Islet precursor cell (in vitro differentiated cells): ENCODE results near the gene CDK11B.
"Not testable (repeated sequence)": the region's sequence is repeated elsewhere in the genome, so short reads cannot be mapped to it uniquely, and the experiment has no call there.

ENCODE experiments used
- DNase-seq: peaks from one replicate; pipeline ENCODE4 v3.0.0-alpha.2; 2018

CDK11B gene

DNA sequence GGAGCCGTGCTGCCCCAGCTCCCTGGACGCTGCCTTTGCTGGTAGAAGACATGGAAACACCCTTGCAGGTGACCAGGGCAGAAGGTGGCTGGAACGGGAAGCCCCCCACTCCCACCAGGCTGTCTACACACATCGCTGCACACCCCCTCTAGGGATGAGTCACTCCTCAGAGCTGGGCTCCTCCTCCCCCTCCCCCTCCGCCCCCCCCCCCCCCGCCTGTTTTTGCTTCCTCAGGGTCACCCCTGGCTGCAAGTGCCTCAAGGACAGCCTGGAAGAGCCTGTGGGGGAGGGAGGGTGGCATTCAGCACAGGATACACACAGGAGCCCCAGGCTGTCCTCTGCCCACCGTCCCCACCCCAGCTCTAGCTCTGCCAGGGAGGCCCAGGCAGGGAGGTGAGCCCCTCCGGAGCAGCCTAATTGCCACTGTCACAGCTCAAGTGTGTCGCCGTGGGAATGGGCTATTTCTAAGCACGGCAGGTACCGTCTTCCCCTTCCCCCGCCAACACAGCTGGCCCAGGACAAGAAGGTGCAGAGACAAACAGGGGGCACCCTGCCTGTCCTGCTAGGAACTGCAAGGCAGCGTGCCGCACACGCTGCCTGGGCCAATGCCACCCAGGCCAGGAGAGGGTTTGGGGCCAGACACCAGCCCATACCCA is 61.4 kb downstream of the CDK11B start:
- peak; percentile 65 for DNase-seq

DNA sequence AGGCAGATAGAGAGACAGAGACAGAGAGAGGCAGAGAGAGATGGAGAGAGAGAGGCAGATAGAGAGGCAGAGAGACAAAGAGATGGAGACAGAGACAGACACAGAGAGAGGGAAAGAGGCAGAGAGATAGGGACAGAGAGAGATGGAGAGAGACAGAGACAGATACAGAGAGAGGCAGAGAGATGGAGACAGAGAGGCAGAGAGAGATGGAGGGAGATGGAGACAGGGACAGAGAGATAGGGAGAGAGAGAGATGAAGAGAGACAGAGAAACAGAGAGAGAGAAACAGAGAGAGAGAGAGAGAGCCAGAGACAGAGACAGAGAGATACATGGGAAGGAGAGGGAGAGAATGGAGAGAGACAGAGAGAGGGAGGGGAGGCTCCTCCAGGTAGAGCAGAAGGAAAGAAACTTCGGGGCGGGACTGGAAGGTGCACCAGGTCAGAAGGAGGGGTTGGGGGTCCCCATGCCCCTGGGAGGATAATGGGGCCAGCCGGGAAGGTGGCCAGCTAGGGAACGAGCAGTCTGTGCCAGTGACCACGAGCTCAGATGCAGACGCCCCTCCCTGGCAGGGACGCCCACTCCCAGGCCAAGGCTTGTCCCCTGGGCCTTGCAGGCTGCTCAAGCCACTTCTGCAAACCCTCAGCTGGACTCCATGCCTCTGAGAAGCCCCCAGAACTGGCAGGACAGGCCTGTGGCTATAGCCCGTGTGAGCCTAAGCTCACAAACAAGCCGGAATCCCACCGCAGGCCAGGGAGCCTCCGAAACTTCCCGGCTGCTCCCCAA is 62.1 kb downstream of the CDK11B start:
- peak; percentile 57 for DNase-seq

DNA sequence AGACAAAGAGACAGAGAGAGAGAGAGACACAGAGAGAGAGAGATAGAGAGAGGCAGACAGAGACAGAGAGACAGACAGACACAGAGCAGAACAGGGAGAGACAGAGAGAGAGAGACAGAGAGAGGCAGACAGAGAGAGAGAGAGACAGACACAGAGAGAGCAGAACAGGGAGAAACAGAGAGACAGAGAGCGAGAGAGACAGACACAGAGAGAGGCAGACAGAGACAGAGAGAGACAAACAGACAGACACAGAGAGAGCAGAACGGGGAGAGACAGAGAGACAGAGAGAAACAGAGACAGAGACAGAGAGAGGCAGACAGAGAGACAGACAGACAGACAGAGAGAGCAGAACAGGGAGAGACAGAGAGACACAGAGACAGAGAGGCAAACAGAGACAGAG is 63.5 kb downstream of the CDK11B start:
- DNase-seq: not testable (repeated sequence)

DNA sequence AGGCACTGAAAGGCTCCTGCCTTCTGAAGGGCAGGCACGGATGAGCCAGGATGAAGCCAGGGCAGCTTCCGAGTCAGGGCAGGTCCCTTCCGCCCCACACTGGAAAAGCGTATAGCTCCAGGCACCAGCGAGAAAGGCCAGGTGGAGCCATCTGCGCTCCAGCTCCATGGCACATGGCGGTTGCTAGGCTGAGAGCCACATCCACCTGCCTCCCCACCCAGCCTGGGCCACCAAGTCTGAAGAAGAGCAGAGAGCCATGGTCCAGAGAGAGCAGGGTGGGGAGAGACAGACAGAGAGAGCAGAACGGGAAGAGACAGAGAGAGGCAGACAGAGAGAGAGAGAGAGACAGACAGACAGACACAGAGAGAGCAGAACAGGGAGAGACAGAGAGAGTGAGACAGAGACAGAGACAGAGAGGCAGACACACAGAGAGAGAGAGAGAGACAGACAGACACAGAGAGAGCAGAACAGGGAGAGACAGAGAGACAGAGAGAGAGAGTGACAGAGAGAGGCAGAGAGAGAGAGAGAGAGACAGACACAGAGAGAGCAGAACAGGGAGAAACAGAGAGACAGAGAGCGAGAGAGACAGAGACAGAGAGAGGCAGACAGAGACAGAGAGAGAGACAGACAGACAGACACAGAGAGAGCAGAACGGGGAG is 64.1 kb downstream of the CDK11B start:
- DNase-seq: peak; percentile 58

DNA sequence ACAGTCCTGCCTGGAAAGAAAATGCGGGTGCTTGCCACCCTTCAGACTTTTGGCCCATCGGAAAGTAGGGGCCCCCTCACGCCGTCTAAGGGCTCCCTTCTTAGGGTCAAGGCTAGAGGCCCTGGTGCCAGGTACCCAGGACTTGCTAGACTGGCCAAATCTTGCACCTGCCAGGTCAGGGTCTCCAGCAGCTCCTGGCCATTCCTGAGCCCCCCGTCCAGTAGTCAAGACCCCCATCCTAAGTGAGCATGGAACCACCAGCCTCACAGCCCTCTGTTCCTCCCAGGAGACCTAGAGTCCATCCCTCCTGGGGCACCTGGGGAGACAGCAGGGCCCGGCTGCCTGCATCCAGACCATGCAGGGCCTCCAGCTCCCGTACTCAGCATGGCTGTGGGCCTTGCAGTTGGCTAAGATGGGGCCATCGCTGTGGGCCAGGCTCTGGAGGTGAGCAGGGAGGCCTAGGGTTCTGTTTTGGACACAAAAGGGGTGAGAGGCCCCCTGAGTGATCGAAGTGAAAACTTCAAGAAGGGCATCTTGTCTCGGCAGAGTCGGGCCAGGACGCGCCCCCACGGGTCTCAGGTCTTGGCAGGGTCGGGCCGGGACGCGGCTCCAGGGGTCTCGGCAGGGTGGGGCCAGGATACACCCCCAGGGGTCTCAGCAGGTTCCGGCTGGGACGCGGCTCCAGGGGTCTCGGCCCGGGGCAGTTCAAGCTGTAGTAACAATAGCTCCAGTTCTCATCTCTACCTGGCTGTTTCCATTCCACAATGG is 64.8 kb downstream of the CDK11B start:
- DNase-seq: peak; percentile 48

DNA sequence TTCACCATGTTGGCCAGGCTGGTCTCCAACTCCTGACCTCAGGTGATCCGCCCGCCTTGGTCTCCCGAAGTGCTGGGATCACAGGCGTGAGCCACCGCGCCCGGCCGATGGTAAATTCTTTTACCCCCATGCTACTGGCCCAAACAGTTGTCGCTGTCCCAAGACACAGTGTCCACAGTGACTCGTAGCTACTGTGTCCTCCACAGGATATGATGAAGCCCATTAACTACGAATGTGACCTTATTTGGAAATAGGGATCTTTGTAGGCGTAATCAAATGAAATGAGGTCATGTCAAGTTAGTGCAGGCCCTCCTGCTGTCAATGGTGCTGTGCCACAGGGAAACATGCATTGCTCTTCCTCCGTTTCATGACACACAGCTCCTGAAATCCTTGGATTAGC is 67.4 kb downstream of the CDK11B start:
- DNase-seq: peak; percentile 57
